DMS53 treated with DMSO at 0.1 percent for 48 hours (cell line): Measurements from ENCODE around the gene ADAP2.
"Not testable (repeated sequence)": the region's sequence is repeated elsewhere in the genome, so short reads cannot be mapped to it uniquely, and the experiment has no call there.

Source experiments
- DNase-seq: peaks from one replicate; lab custom pipeline; 2025; ENCODE audit not compliant: unreplicated experiment; lab: John Stamatoyannopoulos, UW

ADAP2 gene, protein sequence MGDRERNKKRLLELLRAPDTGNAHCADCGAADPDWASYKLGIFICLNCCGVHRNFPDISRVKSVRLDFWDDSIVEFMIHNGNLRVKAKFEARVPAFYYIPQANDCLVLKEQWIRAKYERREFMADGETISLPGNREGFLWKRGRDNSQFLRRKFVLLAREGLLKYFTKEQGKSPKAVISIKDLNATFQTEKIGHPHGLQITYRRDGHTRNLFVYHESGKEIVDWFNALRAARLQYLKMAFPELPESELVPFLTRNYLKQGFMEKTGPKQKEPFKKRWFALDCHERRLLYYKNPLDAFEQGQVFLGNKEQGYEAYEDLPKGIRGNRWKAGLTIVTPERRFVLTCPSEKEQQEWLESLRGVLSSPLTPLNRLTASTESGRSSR

DNA sequence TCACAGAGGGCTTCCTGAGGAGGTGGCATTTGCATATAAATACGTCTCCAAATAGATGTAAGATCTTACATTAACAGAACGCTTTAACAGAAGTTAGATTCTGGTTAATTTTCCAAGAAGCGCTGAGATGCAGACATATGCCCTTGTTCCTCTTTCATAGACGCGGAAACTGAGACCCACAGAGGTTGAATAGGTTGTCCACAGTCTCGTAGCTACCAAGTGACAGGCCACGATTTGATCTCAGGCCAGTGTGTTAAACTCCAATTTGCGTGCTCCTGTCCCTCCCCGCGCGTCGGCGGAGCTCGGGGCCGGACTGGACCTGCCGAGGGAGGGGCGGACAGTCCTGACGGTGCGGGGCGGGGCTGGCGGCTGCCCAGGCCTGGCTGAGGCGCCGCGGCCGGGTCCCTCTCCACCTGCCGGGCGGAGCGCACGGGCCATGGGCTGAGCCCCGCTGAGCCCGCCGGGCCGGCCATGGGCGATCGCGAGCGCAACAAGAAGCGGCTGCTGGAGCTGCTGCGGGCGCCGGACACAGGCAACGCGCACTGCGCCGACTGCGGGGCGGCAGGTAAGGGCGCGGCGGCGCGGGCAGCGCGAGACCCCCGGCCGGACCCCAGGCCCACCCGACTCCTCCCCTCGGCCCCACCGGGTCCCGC is at the start of gene ADAP2:
ADAP2 (plus strand) TSS at position 402 of the 653 bp plus-strand sequence; CDS start at position 472, 70 bp downstream.
- DNase-seq, result peak; percentile 18

DNA sequence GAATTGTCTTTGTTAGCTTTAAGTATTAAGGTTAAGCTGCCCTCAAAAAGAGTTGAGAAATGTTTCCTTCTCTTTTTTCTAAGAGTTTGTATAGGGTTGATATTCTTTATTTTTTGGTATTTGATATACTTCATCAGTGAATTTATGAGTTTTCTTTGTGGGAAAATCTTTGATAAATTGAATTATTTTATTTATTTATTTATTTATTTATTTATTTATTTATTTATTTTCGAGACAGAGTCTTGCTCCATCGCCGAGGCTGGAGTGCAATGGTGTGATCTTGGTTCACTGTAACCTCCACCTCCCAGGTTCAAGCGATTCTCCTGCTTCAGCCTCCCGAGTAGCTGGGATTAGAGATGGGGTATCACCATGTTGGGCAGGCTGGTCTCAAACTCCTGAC is 35.6 kb upstream of the ADAP2 start:
- DNase-seq, result no peak

DNA sequence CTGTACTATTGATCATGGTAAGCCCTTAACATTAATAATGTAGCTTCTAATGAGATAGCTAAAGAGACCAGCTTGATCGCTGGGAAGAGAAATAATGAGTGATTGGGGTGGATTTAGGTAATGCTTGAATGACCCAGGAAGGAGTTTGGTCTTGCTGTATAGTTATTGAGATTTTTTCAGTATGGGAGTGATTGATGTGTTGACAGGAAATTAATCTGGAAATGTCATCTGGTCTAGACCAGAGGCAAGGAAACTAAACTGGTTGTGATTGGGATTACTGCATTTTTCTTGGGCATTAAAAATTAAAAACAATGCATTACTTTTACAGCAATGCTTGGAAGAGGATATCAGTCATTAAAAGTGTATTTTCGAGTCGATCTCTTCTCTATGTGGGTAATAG is 27.5 kb upstream of the ADAP2 start:
- no peak for DNase-seq

DNA sequence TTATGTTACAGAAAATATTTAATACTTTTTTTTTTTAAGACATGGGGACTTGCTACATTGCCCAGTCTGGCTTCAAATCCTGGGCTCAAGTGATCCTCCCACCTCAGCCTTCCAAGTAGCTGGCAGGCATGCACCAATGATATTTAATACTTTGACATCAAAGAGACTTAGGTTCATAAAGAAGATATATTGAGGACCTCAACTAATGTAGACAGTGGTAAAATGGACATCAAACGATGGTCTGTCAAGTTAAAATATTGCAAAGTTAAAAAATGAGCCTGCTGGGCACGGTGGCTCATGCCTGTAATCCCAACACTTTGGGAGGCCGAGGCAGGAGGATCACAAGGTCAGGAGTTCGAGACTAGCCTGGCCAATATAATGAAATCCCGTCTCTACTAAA is 24.4 kb upstream of the ADAP2 start:
- no peak for DNase-seq

DNA sequence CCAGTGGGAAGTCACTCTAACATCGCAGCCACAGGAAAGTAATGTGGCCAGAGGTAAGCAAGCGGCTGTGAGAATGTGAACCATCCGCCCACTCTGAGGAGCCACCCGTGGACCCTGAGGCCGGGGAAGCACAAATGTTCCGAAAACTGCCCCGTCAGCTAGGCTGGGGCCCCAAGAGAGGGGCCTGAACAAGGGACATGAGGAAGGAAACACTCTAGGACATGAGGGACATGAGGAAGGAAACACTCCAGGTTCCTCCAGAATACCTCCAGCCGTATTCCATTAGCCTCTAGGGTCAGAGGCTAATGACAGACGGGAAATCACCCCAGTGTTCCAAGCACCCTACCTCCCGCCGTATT is 16.0 kb upstream of the ADAP2 start:
- no peak for DNase-seq

DNA sequence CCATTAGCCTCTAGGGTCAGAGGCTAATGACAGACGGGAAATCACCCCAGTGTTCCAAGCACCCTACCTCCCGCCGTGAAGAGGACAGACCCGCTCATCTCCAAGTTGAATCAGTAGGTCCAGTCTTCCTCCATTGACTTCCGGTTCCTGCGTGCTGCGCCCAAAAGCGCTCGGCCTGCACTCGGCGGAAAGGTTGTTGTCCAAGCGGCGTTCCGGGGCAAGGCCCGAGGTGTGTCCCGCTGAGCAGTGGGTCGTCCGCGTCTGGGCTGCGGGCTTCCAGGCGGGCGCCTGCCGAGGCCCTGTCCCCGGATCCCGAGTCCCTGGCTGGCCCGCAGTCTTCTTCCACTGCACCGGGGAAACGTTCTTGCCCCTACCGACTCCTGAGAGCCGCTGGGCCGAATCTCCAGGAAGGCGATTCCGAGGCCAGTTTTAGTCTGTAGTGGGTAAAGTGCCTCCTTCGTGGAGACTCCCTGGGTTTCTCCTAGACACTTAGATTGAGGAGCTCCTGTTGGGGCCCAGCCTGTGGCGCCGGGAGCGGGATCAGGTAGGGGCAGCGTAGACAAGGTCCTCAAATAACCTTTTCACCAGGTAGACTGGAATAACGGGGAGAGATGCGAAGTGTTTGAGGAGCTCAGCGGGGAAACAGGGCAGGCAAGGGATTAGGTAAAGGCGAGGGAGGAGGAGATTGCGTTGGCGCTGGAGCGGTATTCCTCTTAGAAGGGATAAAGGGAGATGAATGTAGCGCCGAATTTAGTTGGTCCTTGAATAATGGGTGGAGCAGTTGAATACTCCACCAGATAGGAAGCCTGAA is 15.4 kb upstream of the ADAP2 start, which contains the start of gene TEFM:
TEFM (minus strand) TSS at position 138 of the 811 bp plus-strand sequence; CDS start at position 98, 40 bp downstream.
- DNase-seq, result peak; percentile 58

DNA sequence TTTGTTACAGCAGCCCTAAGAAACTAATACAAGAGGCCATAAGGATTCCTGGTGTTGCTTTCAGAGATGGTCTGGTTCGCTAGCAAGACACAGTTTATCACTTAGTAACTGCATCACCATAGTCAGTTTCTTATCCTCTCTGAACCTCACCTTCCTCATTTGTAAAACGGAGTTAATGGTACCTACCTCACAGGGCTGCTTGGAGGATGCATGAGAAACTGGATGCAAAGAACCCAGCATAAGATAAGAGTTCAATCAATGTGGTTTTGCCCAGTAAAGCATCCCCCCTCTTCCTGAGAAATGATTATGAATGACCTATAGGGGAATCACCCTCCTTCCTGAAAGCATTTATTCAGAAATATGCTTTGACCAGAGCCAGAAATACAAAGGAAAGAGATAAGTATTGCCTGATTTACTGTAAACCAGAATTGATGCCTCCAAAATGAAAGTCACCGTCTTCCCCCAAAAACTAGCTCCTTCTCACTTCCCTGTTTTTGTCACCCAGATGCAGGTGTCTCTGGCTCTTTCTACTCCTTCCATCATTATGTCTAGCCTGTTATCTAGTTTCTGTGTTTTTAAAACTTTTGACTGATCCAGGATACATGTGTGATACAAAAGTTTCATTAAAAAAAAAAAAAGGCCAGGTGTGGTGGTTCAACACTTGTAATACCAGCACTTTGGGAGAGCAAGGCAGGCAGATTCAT is 12.9 kb upstream of the ADAP2 start:
- DNase-seq, result no peak

DNA sequence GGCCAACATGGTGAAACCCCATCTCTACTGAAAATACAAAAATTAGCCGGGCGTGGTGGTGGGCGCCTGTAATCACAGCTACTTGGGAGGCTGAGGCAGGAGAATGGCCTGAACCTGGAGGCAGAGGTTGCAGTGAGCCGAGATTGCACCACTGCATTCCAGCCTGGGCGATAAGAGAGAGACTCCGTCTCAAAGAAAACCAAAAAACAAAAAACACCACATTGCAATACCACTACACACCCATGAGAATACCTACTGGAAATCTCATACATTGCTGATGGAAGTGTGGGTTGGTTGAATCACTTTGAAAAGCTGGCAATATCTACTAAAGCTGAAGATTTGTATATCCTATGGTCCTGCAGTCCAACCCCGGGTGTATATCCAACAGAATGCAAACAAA is 11.6 kb upstream of the ADAP2 start:
- not testable (repeated sequence) for DNase-seq

DNA sequence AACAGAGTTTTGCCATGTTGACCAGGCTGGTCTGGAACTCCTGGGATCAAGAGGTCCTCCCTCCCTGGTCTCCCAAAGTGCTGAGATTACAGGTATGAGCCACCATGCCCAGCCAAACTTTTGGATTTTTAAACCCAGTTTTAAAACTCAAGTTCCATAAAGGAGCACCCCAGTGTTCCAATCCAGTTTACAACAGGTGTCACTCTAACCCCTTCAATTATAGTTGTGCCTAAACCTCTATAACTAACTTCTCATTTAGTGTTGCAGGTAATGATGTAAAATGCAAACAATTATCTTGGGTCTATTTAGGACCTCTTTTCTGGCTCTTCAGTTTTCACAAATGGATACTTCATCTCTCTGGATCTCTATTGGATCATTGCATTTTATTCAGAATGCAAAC is 7.8 kb upstream of the ADAP2 start:
- DNase-seq, result no peak

DNA sequence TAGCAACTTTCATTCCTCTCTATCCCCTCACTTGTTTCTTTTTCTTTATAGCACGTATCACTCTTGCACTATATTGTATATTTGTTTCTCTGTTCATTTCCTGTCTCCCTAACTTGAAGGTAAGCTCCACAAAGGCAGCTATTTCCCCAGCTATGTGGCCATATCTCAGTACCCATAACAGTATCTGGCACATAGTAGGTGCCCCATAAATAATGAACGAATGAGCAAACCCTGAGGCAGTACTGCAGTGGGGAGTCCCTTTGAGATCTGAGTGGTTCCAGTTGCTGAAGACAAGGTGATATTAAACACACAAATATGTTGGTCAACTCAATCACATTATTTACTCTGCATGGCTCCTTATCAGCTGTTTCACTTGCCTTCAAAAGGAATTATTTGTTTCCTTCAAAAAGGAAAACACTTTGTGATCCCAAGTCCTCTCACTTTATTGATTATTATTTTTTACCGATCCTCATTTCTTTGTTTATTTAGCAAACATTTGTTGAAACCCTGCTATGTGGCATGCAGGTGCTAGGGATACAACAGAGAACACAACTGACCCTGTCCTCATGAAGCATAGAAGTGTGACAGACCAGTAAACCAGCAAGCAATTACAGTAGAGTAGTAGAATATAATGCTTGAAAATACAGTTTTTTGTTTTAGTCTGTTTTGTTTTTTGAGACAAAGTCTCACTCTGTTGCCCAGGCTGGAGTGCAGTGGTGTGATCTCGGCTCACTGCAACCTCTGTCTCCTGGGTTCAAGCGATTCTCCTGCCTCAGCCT is 5.7 kb upstream of the ADAP2 start:
- DNase-seq, result peak; percentile 37

DNA sequence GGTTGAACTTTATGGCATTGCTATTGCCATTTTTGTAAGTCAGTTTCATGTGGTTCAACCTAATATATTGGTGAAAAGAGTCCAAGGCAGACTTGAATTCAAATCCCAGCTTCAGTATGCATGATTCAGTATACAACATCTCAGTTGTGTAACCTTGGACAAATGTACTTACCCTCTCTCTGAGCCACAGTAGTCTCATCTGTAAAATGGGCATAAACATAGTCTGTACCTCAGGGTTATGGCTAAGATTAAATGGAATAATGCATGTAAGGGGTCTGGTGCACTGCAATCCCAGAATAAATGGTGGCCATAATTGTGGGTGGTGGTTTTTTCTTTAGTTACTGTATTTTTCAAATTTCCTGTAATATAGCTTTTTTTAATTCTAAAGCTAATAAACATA is 4.7 kb upstream of the ADAP2 start:
- no peak for DNase-seq

DNA sequence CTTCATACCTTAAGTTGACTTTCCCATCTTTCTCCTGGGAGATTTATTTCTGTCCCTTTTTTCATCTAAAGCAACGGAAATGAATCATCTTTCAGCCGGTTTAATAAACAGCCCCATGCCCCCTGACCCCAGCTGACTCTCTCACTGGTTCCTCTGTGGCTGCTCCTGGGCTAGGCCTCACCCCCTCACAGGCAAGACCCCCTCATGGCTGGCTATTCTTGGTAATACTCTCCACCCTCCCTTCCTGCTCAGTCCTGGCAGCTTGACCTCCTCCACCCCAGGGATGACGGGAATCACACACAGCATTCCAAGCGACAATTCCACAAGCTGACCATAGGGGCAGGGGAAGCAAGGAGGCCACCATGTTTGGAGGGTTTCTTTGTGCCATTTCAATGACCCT is 1.5 kb upstream of the ADAP2 start:
- no peak for DNase-seq

DNA sequence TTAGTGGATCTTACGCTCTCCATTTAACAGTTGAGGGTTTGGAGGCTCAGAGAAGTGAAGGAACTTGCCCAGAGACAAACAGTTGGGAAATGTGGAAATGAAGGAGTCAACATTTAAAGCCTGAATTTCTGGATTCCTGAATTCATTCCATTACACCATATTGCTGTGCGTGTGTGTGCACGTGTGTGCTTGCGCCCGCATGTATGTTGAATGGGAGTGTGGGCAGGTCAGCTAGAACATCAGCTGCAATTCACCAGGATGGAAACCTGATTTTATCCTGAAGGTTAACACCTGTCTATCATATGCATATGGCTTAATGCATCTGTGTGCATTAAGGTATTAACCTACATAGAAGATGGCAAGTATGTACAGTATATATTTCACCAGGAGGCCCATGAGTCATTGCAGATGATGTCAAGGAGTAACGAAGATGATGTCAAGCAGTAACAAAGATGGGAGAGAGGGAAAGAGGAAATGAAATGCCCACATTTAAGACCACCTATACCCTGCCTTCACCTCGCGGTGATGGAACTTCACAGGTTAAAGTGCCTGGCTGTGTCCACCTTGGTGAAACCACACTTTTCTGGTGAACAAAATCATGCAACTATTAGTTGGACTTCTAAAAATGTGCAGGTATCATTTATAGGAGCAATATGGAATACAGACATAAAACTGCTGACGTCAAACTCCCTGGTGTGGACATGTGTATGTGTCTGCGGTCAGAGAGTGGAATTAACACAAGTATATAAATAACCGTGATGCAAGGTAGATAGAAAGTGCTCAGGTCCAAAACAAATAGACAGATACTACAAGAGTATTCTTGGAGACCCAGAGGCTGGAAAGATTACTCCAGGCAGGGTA is 832 bp upstream of the ADAP2 start:
- peak; percentile 18 for DNase-seq

DNA sequence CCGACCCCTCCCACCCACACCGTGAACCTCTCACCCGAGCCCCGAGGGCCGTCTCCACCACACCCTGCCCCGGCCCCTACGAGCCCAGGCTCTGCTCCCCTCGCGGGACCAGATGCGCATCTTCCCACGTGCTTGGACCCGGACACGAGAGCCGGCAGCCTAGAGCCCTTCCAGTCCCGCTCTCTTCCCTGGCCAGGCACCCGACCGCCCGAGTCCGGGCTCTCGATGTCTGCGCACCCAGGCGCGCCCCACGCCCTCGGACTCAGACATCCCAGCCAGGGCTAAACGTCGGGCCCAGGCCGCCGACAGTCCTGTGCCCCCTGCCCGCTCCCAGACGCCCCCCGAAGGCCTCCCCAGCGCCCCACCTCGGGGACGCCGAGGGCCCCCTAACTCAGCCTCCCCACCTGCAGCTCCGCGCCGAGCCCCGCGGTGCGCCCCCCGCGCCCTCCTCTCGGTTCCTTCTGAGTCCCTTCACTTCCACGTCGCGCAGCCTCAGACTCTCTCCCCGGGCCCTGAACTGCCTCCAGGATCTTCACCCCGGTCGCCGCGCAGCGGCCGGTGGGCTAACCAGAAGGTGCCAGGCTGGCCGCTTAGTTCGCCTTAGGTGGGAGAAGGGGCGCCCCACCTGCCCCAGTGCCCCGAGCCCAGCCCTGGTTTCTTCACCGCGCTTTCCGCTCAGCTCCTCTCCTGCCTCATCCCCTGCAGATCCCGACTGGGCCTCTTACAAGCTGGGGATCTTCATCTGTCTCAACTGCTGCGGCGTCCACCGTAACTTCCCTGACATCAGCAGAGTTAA is 688 bp downstream of the ADAP2 start:
- no peak for DNase-seq

DNA sequence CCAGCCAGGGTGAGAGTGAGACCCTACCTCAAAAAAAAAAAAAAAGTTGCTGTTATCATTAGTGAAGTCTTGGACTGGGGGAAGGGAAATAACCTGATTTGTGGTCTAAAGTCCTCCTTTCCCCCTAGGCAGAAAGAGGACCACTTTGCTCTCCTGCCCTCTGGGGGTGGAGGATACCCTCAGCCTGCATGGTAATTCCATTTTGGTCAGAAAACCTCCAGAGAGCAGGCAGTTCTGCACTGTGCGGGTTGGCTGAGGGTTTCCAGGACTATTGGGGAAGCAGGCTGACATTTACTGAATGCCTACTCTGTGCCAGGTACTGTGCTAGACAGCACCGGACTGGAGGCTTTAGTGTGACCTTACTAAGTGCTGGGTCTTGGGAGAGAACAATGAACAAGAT is 2.6 kb downstream of the ADAP2 start:
- no peak for DNase-seq

DNA sequence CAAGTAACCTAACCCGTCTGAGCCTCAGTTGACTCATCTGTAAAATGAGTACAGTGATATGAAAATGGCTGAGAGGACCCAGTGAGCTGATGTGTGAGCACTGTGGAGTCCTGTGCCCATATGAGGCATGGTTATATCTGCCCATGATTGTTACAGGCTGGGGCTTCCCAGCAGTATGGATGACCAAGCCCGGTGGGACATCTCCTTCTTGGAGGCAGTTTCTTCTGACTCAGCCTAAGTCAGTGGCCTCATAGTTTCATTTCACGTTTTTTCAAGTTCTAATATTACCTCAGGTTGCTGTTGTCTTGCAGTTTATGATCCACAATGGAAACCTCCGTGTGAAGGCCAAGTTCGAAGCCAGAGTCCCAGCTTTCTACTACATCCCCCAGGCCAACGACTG is 4.8 kb downstream of the ADAP2 start:
- no peak for DNase-seq

DNA sequence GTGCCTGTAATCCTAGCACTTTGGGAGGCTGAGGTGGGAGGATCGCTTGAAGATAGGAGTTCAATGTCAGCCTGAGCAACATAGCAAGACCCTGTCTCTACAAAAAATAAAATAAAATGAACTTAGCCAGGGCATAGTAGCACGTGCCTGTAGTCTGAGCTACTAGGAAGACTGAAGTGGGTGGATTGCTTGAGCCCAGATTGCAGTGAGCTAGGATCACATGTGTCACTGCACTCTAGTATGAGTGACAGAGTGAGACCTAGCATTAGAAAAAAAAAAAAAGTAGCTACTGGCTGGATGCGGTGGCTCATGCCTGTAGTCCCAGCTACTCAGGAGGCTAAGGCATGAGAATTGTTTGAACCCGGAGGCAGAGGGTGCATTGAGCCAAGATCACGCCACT is 6.0 kb downstream of the ADAP2 start:
- DNase-seq, result no peak

DNA sequence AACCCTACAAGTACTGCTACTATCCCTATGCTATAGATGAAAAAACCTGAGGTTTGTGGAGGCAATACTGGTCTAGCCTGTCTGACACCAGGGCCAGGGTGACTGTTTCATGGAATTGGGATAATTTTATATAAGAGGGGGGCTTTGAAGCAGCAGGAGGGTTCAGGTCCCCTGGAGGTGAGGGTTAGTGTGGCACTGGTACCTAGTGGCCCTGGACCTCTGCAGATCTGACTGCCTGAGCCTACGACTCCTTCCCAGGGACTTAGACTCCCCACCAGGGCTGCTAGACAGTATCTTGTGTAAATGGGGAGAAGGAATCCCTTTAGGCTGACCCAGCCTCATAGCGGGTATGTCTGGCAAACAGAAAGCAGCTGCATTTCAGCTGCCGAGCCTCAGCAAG is 6.8 kb downstream of the ADAP2 start:
- no peak for DNase-seq
